NCI-H1694 treated with DMSO at 0.1 percent for 48 hours (cell line): ENCODE data around the gene PRPF40A.
A peak's percentile ranks its signal among the peaks of the same experiment; 100 is the strongest.
"Not testable (repeated sequence)": the region's sequence is repeated elsewhere in the genome, so short reads cannot be mapped to it uniquely, and the experiment has no call there.

Experiments
- DNase-seq: peaks from one replicate; lab custom pipeline; 2025; lab: John Stamatoyannopoulos, UW

The PRPF40A gene

DNA sequence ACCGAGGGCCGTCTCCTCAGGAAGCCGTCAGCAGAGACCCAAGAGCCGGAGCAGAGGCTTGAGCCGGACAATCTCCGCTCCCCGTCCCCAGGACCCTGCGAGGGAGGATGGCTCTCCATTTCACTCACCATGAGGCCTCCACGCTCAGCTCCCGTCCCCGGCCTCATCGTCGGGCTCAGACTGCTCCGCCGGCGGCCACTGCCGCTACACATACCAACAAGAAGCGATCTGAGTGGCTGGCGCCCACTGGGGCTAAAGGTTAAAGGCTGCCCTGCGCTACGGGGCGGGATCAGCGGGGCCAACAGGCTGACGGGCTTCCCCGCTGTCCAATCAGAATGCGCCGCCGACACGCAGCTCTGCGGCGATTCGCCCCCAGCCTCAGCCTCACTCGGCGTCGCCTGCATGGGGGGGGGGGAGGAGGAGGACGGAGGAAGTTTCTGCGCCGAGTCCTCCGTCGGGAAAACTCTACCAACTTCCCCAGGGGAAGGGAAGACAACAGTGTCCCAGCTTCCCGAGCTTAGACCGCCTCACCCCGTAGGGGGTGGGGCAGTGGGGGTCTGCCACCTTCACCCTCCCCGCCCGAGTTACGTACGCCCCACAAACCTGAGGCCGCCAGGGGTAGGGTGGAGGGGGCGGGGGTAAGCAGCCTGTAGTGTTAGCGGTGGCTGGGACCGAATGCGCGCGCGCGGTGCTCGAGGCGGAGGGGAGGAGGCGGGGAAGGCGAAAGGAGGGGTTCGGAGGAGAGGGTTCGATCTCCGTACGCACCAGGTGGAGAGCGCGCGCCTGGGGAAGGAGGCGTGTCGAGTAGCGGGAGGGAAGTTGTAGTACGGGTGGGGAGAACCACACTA lies at the start of gene PRPF40A:
Gene PRPF40A, minus strand, starts transcription at position 234 of the 848 bp plus-strand sequence. Its CDS starts 22 bp downstream, at position 212.
- peak; percentile 94 for DNase-seq

DNA sequence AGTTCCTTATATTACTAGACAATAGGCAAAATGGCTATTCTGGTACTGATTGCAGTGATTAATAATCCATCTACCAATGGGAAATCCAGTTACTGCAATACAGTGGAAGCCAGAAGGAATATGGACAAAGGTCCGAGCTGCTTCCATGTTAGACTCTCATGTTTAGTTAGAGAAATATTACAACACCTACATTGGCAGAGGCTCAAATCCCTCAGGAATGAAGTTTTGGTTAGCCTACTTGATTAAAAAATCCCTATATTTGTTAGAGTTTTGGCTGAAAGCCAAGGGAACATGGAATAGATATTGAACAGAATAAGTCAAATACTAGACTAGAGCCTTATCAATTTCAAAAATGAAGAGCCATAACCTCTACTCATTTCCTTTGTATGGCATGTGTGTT lies 49.7 kb upstream of the PRPF40A start:
- DNase-seq: no peak

DNA sequence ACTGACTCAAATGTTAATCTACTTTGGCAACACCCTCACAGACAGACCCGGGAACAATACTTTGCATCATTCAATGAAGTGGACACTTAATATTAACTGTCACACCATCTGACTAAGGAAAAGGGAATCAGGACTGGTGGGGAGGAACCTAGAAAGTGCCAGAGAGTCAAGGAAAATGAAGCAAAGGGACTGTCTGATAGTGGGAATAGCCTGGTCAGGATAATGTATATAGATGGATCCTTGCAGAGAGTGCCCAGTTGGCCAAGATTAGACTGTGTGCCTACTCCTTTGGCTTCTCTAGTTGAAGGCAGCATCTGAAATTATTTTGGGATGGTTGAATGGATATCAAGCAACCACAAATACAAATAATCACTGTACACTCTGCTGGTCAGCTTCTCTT lies 46.4 kb upstream of the PRPF40A start:
- DNase-seq: no peak

DNA sequence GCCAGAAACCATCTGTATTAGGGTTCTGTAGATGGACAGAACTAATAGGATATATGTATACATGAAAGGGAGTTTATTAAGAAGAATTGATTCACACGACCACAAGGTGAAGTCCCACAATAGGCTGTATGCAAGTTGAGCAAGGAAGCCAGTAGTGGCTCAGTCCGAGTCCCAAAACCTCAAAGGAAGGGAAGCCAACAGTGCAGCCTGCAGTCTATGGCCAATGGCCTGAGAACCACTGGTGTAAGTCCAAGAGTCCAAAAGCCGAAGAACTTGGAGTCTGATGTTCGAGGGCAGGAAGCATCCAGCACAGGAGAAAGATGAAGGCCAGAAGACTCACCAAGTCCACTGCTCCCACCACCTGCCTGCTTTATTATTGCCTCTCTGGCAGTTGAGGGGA lies 45.9 kb upstream of the PRPF40A start:
- DNase-seq: not testable (repeated sequence)

DNA sequence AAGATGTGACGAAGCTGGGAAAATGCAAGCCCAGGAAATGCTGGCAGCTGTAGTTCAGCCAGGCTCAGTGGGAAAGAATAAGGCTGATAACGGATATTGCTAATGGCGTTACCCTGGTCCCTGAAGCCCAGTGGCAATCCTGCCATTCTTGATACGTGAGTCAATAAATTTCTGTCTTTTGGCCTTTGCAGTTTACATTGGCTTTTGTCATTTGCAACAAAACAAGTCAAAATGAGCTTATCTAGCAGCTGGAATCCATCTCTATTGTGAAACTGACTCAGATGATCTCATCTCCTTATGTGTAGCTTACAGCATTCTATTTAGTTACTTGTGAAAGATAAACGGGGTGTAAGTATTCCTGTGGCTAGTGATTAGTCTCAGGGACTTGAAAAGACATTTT lies 44.9 kb upstream of the PRPF40A start:
- no peak for DNase-seq

DNA sequence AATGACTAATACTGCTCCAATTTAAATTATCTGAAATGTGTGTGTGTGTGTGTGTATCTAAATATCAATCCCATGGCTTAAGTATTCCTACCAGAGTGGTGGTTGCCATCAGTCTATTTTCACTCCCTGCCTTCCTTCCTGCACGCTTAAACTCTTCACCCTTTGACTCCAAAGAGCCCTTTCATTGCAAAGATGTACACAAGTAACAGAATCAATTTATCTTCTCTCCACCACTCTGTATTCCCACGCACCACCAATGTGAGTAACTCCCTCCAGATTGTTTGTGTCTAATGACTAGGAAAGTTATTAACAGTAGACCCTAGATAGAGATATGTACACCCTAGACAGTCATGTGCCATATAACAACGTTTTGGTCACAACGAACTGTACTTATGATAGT lies 44.0 kb upstream of the PRPF40A start:
- DNase-seq: no peak

DNA sequence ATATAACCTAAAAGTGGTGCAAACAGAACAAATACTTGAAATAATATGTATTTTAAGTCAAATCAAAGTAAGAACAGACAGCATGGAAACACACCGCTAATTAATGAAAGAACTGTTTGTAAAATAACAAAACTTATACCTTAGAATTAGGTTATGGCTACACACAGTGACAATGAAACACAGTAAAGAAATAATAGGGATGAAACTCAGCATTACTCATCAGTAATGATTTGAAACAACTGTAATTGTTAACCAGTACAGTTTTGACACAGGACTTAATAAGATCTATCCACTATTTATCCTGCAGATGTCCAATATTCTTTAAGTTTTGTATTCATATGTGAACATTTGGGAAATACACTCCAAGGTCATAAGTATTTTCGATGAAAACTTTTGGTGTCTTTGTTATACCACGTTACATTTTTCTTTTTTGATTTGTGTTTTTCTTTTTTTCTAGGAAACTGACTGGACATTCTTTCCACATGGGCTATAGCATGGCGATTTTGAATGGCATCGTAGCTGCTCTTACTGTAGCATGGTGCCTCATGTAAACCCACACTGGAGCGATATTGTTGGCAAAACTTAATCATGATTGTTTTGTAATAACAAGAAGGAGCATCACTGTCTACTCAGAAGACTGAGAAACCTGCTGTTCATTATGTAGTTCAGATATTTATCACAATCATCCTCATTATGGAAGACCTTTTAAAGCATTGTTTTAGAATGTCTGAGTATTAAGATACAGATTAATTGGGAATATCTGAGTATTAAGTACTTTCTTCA lies 42.2 kb upstream of the PRPF40A start:
- DNase-seq: no peak

DNA sequence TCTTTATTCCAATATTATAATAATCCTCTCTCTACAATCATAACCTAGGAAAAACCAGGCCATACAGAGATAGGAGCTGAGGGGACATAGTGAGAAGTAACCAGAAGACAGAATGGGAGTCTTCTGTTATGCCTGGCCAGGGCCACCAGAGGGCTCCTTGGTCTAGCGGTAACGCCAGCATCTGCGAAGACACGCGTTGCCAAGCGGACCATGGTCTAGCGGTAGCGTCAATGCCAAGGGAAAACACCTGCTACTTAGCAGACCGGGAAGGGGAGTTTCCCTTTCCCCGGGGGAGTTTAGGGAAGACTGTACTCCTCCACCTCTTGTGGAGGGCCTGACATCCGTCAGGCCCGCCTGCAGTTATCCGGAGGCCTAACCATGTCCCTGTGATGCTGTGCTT lies 37.8 kb upstream of the PRPF40A start:
- DNase-seq: no peak

DNA sequence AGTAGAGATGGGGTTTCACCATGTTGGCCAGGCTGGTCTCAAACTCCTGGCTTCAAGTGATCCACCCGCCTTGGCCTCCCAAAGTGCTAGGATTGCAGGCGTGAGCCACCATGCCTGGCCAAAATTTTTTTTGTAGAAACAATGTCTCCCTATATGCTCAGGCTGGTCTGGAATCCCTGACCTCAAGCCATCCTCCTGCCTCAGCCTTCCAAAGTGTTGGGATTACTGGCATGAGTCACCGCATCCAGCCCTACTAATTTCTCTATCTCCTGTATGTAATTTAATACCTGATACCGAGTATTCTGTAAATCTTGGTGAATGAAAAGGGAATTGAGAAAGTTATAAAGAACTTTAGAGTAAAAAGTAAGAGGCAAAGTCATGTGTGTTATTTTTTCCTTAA lies 30.5 kb upstream of the PRPF40A start:
- not testable (repeated sequence) for DNase-seq

DNA sequence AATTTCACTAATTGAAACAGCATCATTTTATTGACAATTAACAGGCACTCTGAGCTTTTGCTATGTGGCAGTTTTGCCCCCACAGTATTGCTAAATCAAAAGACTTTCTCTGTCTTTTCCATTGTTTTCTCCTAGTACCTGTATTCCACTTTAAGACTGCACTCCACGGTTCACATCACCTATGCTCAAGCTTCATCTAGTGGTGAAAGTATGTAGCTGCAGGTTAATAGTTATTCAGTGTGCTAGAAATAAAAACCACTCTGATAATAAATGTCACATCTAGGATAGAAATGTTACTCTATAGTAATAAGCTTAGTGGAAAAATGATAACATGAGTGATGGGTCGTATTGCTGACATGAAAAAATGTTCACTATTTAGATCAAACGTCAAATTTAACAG lies 25.7 kb upstream of the PRPF40A start:
- DNase-seq: peak; percentile 29

DNA sequence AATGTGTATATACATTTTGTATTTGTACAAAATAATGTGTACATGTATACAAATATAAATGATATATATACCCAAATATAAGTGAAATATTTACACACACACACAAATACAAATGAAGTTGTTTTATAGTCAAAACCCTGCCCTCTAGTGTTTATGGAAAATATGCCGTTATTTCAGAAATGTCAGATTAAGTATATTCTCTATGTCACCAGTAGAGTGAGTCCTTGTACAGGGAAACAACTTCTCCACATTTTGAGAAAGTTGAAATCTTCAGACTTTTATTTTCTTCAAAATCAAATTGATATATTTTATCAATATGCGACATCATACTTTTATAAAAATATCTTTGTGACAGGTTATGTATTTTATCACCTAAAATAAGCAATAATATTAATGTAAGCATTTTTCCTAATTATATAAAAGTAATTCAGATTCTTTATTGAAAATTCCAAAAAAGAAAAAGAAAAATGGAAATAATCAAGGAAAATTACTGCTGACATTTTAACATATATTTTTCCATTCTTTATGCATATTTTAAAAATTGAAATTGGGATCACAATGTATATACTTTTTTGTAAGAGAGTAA lies 23.6 kb upstream of the PRPF40A start:
- peak; percentile 69 for DNase-seq

DNA sequence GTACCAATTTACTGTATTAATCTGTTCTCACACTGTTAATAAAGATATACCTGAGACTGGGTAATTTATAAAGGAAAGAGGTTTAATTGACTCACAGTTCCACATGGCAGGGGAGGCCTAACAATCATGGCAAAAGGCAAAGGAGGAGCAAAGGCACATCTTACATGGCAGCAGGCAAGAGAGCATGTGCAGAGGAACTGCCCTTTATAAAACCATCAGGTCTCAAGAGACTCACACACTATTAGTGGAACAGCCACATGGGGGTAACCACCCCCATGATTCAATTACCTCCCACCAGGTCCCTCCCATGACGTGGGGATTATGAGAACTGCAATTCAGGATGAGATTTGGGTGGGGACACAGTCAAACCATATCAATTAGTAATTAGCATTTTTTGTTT lies 22.4 kb upstream of the PRPF40A start:
- DNase-seq: not testable (repeated sequence)

DNA sequence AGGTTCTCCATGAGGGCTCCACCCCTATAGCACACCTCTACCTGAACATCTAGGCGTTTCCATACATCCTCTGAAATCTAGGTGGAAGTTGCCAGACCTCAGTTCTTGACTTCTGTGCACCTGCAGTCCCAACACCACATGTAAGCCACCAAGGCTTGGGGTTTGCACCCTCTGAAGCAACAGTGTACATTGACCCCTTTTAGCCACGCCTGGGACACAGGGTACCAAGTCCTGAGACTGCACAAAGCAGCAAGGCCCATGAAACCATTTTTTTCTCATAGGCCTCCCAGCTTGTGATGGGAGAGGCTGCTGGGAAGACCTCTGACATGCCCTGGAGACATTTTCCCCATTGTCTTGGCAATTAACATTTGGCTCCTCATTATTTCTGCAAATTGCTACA lies 21.2 kb upstream of the PRPF40A start:
- DNase-seq: no peak

DNA sequence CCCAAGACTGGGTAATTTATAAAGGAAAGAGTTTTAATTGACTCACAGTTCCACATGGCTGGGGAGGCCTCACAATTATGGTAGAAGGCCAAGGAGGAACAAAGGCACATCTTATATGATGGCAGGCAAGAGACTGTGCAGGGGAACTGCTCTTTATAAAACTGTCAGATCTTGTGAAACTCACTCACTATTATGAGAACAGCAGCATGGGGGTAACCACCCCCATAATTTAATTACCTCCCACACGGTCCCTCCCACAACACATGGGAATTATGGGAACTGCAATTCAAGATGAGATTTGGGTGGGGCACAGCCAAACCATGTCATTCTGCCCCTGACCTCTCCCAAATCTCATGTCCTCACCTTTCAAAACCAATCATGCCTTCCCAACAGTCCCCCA lies 20.2 kb upstream of the PRPF40A start:
- not testable (repeated sequence) for DNase-seq

DNA sequence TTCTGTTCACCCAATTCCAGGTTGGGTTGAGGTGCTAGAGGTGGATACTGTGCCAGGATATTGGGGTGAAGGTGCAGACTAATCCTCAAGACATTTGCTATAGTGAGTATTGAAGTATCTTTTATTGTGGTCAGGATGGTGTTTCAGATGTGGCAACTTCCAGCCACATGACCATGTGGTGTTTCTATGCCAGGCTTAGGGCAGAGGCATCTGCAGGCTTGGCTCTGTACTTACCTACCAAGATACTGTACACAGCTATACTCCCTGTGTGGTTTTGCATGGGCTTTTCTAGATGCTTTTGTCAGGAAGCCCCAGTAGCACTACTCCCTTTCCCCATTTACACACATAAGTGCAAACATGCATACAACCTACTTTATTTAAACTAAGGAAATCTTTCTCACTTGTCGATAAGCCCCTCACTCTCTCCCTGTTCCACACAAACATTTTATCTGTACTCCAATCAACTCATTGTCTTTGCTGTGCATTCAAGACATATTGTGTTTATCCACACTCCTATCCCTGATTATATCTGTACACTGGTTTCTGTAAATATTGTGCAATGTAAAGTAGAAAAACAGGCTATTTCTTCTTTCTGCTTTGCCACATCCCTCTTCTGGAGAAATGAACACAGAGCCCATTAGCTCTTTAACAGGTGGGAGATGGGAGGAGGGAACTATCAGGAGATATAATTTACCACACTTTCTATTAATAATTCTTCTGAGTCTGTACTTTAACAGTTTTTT lies 13.5 kb upstream of the PRPF40A start:
- no peak for DNase-seq

DNA sequence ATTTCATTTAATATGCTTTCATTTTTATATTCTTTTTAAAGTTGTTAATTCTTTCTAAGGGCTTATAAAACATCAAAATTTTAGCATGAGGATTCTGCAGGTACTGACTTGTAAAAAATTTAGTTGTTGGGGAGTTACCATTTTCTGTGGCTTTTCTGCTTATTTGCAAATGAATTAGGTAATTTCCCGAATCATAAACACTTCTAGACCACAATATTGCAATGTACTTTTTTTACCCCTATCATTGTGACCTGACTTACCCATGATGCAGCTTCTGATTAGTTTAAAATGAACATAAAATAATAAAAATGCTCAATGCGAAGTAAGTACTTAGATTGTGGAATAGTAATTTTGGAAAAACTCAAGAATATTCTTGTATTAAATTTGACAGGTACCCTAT lies 12.6 kb upstream of the PRPF40A start:
- no peak for DNase-seq

DNA sequence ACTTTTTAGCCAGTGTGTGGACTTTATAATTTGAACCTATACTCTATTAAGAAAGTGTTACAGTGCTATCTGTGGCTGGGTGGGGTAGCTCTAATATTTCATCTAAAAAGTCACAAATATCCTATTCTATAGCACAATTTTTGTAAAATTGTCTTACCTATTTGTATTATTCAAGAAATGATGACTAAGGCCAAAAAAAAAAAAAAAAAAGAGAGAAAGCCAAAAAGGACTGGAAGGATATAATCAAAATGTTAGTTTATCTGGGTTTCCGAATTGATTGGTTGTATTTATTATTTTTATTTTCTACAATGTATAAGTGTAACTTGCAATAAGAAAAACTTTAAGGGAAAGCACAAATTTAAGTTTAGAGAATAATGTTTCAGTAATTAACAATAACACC lies 6.7 kb upstream of the PRPF40A start:
- DNase-seq: no peak

DNA sequence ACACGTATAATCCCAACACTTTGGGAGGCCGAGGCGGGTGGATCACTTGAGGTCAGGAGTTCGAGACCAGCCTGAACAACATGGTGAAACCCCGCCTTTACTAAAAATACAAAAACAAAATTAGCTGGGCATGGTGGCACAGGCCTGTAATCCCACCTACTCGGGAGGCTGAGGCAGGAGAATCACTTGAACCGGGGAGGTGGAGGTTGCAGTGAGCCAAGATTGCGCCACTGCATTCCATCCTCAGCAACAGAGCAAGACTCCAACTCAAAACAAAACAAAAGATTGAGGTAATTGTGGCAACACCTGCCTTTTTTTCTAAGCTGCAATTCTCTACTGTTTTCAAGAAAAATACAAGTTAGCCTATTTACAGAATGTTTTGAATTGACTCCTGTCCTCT lies 5.4 kb upstream of the PRPF40A start:
- not testable (repeated sequence) for DNase-seq

DNA sequence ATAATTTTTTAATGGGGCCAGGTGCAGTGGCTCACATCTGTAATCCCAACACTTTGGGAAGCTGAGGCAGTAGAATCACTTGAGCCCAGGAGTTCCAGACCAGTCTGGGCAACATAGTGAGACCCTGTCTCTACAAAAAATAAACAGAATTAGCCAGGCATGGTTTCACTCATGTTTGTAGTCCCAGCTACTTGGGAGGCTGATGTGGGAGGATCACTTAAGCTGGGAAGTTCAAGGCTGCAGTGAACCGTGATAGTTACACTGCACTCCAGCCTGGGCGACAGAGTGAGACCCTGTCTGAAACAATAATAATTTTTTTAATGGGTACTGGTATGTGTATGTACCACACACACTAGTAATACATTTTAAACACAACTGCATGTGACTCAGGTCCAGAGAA lies 3.5 kb upstream of the PRPF40A start:
- DNase-seq: no peak

DNA sequence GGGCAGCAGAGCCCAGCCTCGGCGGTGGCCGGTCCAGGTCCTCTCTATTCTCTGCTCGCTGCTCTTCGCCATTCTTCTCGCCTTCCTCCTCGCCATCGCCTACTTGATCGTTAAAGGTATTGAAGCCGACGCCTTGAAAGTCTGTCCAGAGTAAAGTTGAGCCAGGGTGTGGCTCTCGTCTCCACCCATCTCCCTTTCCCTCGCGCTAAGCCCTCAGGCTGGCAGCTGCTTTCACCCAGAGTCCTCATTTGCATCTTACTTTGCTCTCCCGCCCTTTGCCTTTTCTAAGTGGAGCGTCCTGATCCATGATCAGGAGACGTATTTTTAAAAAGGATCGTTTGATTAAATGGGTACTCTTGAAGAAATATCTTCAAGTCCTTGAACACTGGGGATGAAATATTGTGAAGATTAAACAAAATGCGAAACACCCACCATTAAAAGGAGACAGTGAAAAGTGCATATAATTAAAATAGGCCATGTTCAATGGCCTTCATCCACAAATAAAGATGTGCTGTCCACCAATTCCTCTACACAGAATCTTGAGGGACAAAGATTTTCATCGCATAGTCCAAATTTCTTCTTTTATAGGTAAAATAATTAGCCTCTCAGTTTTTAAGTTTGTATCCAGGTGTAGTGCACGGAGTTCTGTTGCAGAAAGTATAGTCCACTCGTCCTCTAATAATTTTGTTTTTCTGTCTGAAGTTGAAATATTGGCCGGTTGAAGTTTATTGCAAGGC lies 1.8 kb upstream of the PRPF40A start:
- DNase-seq: peak; percentile 59
